BJ (cell line): ENCODE results near the gene COL2A1. TPM values are rescaled to one million over a fixed set of nuclear protein-coding genes. Genes with fewer than 3 reads are reported as not detected.

ENCODE experiments used
- CTCF ChIA-PET: fragments of 350-600 bp; formaldehyde crosslinking; extraction: SDS; loops from one replicate; lab custom pipeline; 2021; ENCODE audit warnings: antibody characterized with exemption, inconsistent platforms; lab: Yijun Ruan, JAX
- POLR2A ChIA-PET: fragments of 300-600 bp; sonication (Branson Sonifier 250); formaldehyde crosslinking; extraction: SDS; loops from one replicate; lab custom pipeline; 2021; ENCODE audit warnings: antibody characterized with exemption; lab: Charles Lee
- DNase-seq: peaks from one replicate; pipeline ENCODE4 v3.0.0-alpha.2; 2011; ENCODE audit warnings: low read depth
- H3K27me3 ChIP-seq: 2 replicates; pipeline ENCODE4 v1.6.0; 2011; ENCODE audit warnings: low read length; ENCODE audit not compliant: control insufficient read depth, insufficient read depth
- H3K36me3 ChIP-seq: 2 replicates; pipeline ENCODE4 v1.5.1; 2011; ENCODE audit warnings: low read length; ENCODE audit not compliant: control insufficient read depth, insufficient read depth
- H3K4me3 ChIP-seq: 2 replicates; pipeline ENCODE4 v1.5.1; 2011; ENCODE audit warnings: low read depth, mild to moderate bottlenecking, control low read depth, low read length
- CTCF ChIP-seq: IDR thresholded peaks from 2 replicates; pipeline ENCODE4 v1.5.1; 2011; ENCODE audit warnings: low read depth, mild to moderate bottlenecking, control low read depth, inconsistent platforms, low read length, moderate library complexity; ENCODE audit not compliant: insufficient read depth
- polyA plus RNA-seq: library from polyadenylated mRNA; depleted of rRNA; stranded (reverse); fragments of >200 nt; gene quantifications from 2 replicates; pipeline ENCODE4 v1.2.3, GENCODE V29; 2011

COL2A1 gene
- polyA plus RNA-seq, 1 experiment, result not detected

GRCh38 chr12:48026060-48026827, 22.0 kb upstream of the COL2A1 start:
- Histone ChIP-seq H3K4me3 (no peak overlapping the region), H3K36me3 (no peaks in the 10 kb centered on the region), H3K27me3 (peaks cover 19% of the 10 kb centered on the region)
- TF ChIP-seq CTCF, result no peak
- ChIA-PET POLR2A (no interaction called here), CTCF (interaction anchor here (0.9 to 1.1 kb wide), 2 partner anchors 9 to 10 kb away, joined by 3 read pairs; no protein-coding TSS in a partner anchor)
- DNase-seq, result no peak

GRCh38 chr12:48025281-48025680, 21.0 kb upstream of the COL2A1 start:
- DNase-seq, result no peak
- no peak for TF ChIP-seq CTCF
- CTCF ChIA-PET, result interaction anchor here (0.9 to 1.0 kb wide), 2 partner anchors 10 to 11 kb away, joined by 3 to 4 read pairs; no protein-coding TSS in a partner anchor
- Histone ChIP-seq H3K27me3 (peaks cover 19% of the 10 kb centered on the region), H3K4me3 (no peak overlapping the region), H3K36me3 (no peaks in the 10 kb centered on the region)
- POLR2A ChIA-PET, result no interaction called here

- POLR2A ChIA-PET, result no interaction called here
- DNase-seq, result no peak
- H3K27me3 ChIP-seq, result peaks cover 18% of the 10 kb centered on the region
- CTCF ChIA-PET, result interaction anchor here (1.0 kb wide), 1 partner anchor 11 kb away, joined by 4 read pairs; no protein-coding TSS in a partner anchor
- TF ChIP-seq CTCF, result no peak
- H3K4me3 ChIP-seq, result no peak overlapping the region
- H3K36me3 ChIP-seq, result no peaks in the 10 kb centered on the region
Measured at GRCh38 chr12:48024735-48025134, 20.5 kb upstream of the COL2A1 start.

- no peaks in the 10 kb centered on the region for H3K36me3 ChIP-seq
- H3K27me3 ChIP-seq, result peaks cover 25% of the 10 kb centered on the region
- CTCF ChIA-PET, result no interaction called here
- H3K4me3 ChIP-seq, result no peak overlapping the region
- DNase-seq, result no peak
- POLR2A ChIA-PET, result interaction anchor here (0.7 kb wide), 1 partner anchor 11 kb away, joined by 4 read pairs; no protein-coding TSS in a partner anchor
- TF ChIP-seq CTCF, result no peak
Measured at GRCh38 chr12:48023386-48023785, 19.1 kb upstream of the COL2A1 start.

- no peak for DNase-seq
- POLR2A ChIA-PET, result no interaction called here
- TF ChIP-seq CTCF, result no peak
- no peak overlapping the region for H3K4me3 ChIP-seq
- CTCF ChIA-PET, result interaction anchor here (0.9 kb wide), 1 partner anchor 13 kb away, joined by 3 read pairs; no protein-coding TSS in a partner anchor
- peaks cover 28% of the 10 kb centered on the region for H3K27me3 ChIP-seq
- no peaks in the 10 kb centered on the region for H3K36me3 ChIP-seq
Measured at GRCh38 chr12:48022676-48023385, 18.6 kb upstream of the COL2A1 start.
